ENCODE data around the gene ZCWPW2.

The ZCWPW2 gene

DNA sequence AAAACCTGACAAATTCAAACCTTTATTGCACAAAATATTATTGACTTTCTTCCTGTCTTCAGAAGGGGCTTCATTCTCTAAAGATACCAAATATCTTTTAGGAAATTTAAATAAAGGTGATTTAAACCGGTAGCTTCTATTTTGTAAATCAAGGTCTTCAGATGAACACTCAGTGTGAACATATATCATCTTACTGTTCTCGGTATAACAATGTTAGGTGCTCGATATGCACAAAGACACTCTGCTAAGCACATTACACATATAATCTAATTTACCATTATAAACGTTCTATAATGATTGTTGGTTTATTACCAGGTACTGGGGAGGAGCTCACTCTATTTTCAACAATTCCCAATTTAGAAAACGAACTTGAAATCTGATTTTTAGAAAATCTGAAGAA lies 225.5 kb downstream of the ZCWPW2 start:
- Mint-ChIP-seq H3K36me3 (ENCODE audit: low read depth) (no peaks in the 10 kb centered on the region), H3K27ac (no peak overlapping the region), H3K27me3 (ENCODE audit: low read depth) (peaks cover 53% of the 10 kb centered on the region), H3K4me1 (ENCODE audit: low read depth) (no peaks in the 10 kb centered on the region), H3K9me3 (no peaks in the 10 kb centered on the region), H3K4me3 (no peak overlapping the region)
- no peak for DNase-seq (ENCODE audit: low spot score)

DNA sequence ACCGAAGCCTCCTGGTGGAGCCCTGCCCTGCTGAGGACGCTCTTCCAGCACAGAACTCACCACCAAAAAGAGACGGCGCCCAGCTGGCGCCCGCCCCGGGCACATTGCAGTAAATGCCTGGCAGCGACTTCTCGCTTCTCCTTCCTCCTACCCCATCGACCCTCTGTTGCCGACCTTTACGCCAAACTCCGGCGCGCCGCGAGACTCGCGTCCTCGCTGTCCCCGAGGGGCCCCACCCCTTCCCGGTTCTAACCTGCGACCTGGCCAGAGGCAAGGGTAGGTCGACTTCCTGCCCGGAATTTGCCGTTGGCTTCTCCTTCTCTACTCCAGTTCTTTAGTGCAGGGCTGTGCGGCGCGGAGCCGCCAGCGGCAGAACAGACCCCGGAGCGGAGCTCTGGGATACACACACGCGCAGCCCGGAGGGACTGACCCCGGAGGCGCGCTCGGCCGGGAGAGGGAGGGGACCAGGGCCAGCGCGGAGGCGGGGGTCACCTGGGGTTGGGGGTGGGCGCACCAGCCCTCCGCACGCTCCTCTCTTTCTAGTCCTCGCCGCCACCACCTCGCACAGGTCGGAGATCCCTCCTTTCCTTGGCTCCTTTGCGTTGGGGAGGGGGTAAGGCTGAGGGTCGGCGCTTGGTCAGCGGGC lies 226.7 kb downstream of the ZCWPW2 start:
- H3K27me3 Mint-ChIP-seq (ENCODE audit: low read depth) = peaks cover 53% of the 10 kb centered on the region
- no peaks in the 10 kb centered on the region for H3K36me3 Mint-ChIP-seq (ENCODE audit: low read depth)
- H3K9me3 Mint-ChIP-seq = no peaks in the 10 kb centered on the region
- no peak overlapping the region for H3K27ac Mint-ChIP-seq
- no peak for DNase-seq (ENCODE audit: low spot score)
- no peak overlapping the region for H3K4me3 Mint-ChIP-seq
- no peaks in the 10 kb centered on the region for H3K4me1 Mint-ChIP-seq (ENCODE audit: low read depth)
